ENCODE data around the gene LYPD6B.

LYPD6B gene

DNA sequence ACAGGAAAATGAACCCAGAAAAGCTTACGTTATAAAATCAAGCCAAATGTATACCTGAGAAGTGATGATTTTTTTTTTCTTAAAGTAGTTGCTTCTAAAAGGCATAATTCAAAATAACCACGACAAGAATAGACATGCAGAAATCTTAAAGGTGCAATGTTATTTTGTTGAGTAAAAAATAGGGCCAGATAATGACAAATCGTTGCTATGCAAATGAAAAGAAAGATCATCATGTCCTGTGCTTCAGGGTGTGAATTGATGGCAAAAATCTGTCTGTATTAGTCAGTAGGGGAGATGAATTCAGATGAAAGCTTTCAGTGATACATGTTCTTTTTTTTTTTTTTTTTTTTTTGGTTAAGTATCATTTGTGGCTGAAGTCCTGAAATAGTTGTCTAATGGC is 24.0 kb downstream of the LYPD6B start:
- H3K4me3 ChIP-seq = no peak overlapping the region
- no peak for TF ChIP-seq CTCF (IDR thresholded peaks at IDR 0.05)

GRCh38 chr2:149063177-149063576 is 24.7 kb downstream of the LYPD6B start:
- no peak overlapping the region for H3K27ac ChIP-seq
- TF ChIP-seq CTCF (IDR thresholded peaks at IDR 0.05) = no peak
- no peak overlapping the region for H3K4me3 ChIP-seq
- DNase-seq (ENCODE audit: low spot score) = no peak

More for the DNA sequence above, 24.0 kb downstream of the LYPD6B start:
- no peak overlapping the region for H3K27ac ChIP-seq
- DNase-seq (ENCODE audit: low spot score) = no peak

- DNase-seq (ENCODE audit: low spot score) = no peak
- TF ChIP-seq CTCF (IDR thresholded peaks at IDR 0.05) = no peak
- Histone ChIP-seq H3K27ac (no peak overlapping the region), H3K4me3 (no peak overlapping the region)
Observed at GRCh38 chr2:149064365-149064841, 25.9 kb downstream of the LYPD6B start.

GRCh38 chr2:149064856-149065630 is 26.5 kb downstream of the LYPD6B start:
- TF ChIP-seq CTCF (IDR thresholded peaks at IDR 0.05) = no peak
- Histone ChIP-seq H3K4me3 (no peak overlapping the region), H3K27ac (no peak overlapping the region)
- no peak for DNase-seq (ENCODE audit: low spot score)

DNA sequence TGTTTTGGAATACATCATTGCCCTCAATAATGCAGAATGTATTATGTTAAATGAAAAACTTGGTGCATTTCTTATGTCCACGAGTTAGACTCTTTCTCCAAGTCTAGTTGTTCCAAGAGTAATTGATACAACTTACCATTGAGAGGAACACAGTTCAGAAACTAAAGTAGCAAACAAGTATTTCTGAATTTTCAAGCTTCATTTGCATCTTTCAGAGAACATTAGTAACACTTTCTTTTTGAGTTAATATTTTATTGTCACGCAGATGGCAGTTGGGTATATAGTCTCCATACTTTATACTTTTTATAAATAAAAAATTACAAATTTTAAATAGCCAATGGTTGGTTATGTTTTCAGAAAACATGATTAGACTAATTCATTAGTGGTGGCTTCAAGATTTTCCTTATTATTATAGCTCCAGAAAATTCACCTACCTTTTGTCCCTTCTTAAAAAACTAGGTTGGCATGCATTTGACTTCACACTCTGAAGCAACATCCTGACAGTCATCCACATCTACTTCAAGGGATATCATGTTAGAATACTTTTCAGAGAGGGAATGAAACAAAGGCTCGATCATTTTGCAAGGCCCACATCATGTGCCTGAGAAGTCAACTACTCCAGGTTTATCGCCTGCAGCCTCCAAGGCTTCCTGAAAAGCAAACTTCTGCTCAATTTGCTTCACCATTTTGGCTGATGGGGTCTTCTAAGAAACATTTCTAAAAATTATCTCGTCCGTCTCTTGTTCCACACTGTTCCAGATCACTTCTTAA is 29.9 kb downstream of the LYPD6B start:
- H3K27ac ChIP-seq = no peak overlapping the region
- no peak for DNase-seq (ENCODE audit: low spot score)
- H3K4me3 ChIP-seq = no peak overlapping the region
- TF ChIP-seq CTCF (IDR thresholded peaks at IDR 0.05) = no peak

DNA sequence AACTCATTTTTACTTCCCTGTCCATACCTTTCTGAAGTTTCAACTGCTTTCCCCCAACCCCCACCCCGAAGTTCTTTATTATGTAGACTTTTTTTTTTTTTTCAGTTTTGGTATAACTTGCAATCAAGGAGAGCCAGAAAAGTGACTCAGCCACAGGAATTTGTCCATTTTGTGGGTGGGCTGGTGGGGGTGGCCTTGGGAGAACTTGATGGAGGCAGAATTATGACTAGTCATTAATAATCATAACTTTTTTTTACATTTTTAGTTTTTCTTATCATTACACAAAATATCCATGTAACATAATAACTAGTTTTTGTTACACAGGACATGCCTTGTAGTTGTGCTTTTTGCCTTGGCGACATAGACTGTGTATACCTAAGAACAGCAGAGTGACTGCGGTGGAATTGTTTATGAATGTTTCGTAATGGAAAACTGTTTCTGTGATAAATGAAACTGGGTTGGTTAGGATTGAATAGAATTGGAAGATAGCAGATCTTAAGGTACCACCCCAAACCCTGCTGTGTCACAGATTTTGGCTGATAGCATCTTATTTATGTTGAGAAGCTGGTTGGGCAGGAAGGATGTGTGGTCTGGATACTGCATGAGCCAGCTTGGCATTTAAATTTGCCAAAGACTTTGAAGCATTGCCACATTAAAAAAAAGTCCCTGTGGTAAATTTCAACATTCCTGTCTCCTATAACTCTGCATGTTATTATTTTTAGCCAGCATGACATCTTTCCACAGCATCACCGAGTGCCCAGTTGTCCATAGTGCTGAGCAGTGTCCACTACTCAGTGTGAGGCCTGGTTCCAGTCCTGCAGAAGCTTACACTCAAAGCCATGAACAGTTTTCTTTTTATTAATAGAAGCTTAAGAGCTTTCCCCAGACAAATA is 30.7 kb downstream of the LYPD6B start:
- H3K27ac ChIP-seq = no peak overlapping the region
- no peak for DNase-seq (ENCODE audit: low spot score)
- H3K4me3 ChIP-seq = no peak overlapping the region
- no peak for TF ChIP-seq CTCF (IDR thresholded peaks at IDR 0.05)
